D721Med (cell line): Measurements from ENCODE around the gene NPW.

Experiments used
- DNase-seq: peaks from one replicate; pipeline ENCODE4 v3.0.0; 2011; ENCODE audit warnings: low spot score; ENCODE audit not compliant: insufficient read length
- FAIRE-seq: peaks from 2 replicates; lab custom pipeline; 2011; peaks lifted over from hg19 to GRCh38; lab: Jason Lieb, UNC
- TF ChIP-seq, protein P1 (sequence below): IDR thresholded peaks from 2 replicates; pipeline ENCODE4 v1.5.1; 2012; ENCODE audit warnings: mild to moderate bottlenecking, control low read depth; ENCODE audit not compliant: insufficient read depth; ENCODE audit errors: missing control alignments

Gene NPW

GRCh38 chr16:1976216-1976520 is 43.4 kb upstream of the NPW start:
- no peak for DNase-seq
- TF ChIP-seq, protein P1, sequence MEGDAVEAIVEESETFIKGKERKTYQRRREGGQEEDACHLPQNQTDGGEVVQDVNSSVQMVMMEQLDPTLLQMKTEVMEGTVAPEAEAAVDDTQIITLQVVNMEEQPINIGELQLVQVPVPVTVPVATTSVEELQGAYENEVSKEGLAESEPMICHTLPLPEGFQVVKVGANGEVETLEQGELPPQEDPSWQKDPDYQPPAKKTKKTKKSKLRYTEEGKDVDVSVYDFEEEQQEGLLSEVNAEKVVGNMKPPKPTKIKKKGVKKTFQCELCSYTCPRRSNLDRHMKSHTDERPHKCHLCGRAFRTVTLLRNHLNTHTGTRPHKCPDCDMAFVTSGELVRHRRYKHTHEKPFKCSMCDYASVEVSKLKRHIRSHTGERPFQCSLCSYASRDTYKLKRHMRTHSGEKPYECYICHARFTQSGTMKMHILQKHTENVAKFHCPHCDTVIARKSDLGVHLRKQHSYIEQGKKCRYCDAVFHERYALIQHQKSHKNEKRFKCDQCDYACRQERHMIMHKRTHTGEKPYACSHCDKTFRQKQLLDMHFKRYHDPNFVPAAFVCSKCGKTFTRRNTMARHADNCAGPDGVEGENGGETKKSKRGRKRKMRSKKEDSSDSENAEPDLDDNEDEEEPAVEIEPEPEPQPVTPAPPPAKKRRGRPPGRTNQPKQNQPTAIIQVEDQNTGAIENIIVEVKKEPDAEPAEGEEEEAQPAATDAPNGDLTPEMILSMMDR, result no peak
- no peak for FAIRE-seq

DNA sequence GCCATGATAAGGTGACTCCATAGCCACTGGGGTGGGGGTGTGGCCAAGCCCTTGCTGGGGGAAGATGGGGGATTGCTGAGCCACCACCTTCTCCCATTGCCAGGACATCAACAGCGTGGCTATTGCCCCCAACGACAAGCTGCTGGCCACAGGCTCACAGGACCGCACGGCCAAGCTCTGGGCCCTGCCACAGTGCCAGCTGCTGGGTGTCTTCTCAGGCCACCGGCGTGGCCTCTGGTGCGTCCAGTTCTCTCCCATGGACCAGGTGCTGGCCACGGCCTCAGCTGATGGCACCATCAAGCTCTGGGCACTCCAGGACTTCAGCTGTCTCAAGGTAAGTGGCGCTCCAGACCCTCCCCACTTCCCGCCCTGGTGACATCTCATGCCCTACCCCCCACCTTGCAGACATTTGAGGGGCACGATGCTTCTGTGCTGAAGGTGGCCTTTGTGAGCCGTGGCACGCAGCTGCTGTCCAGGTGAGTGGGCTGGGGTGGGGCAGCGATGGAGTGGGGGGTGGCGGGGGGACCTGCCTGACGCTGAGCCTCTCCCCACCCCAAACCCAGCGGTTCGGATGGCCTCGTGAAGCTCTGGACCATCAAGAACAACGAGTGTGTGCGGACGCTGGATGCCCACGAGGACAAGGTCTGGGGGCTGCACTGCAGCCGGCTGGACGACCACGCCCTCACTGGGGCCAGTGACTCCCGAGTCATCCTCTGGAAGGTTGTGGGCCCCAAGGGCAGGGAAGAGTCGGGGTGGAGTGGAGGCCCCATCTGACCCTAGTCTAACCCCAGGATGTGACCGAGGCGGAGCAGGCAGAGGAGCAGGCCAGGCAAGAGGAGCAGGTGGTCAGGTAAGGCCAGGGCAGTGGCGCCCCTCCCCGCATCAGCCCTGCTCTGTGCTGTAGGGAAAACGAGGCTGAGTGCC is 42.4 kb upstream of the NPW start:
- FAIRE-seq, result no peak
- TF ChIP-seq, protein P1, result no peak
- DNase-seq, result no peak

GRCh38 chr16:1977875-1978268 is 41.7 kb upstream of the NPW start:
- no peak for FAIRE-seq

GRCh38 chr16:1978476-1979120 is 41.0 kb upstream of the NPW start:
- DNase-seq, result no peak
- no peak for FAIRE-seq
- TF ChIP-seq, protein P1, result no peak

More at GRCh38 chr16:1977875-1978268, 41.7 kb upstream of the NPW start:
- DNase-seq, result no peak
- TF ChIP-seq, protein P1, result no peak

- no peak for FAIRE-seq
- TF ChIP-seq, protein P1, result no peak
- DNase-seq, result no peak
Measured at GRCh38 chr16:1979271-1980029, 40.1 kb upstream of the NPW start.

DNA sequence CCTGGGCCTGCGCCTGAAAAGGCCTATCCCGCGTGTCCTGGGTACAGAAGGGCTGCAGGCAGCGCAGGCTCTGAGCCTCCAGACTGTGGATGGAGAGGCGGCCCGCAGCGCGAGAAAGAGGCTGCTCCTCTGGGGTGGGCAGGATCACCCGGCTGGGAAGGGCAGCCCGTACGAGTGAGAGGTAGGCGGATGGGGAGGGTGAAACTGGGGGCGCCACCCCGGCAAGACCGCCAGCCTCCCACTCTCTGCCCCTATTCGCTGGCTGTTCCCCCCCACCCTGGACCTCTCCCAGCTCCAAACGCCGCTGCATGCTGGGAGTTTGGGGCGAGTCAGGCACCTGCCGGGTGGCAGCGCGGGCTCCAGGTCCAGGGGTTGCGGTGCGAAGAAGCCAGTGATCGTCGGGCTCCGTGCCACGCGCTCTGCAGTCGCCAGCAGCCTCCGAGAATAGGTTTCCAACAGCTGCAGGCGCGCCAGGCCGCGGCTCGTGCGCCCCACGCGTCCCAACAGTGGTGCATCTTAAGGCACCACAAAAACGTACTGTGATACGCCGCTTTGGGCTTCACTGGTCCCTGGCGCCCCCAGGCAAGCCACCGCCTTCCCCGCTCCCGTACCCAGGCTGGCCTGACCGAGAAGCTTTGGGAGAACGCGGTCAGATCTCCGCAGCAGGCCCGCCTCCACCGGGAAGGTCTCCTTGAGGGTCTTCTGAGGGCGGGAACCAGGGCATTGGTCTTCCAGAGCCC is 39.4 kb upstream of the NPW start:
- TF ChIP-seq, protein P1, result no peak
- FAIRE-seq (no peak), DNase-seq (no peak)
